Effector memory CD8-positive, alpha-beta T cell (primary cell): Measurements from ENCODE around the gene PER3.

Experiments
- ATAC-seq: fragments of 150-1000 bp; cut with Tn5 transposase; replicated peaks from 2 replicates; pipeline ENCODE4 v1.10.0; 2021; ENCODE audit warnings: mild to moderate bottlenecking, moderate library complexity
- DNase-seq, 3 experiments: peaks; one replicate each; pipeline ENCODE4 v3.0.0; 2021
- H3K27ac Mint-ChIP-seq, 2 donors: one replicate each; pipeline ENCODE4 v1.8.0; 2022; ENCODE audit warnings: mild to moderate bottlenecking in 2 of 2, mixed read lengths in 2 of 2, moderate library complexity in 2 of 2
- H3K27me3 Mint-ChIP-seq, 2 donors: one replicate each; pipeline ENCODE4 v1.8.0; 2022; ENCODE audit warnings: mixed read lengths in 2 of 2
- H3K36me3 Mint-ChIP-seq: one replicate; pipeline ENCODE4 v1.8.0; 2022; ENCODE audit warnings: mild to moderate bottlenecking, moderate library complexity, mixed read lengths; ENCODE audit not compliant: insufficient read depth
- H3K4me1 Mint-ChIP-seq, 2 donors: one replicate each; pipeline ENCODE4 v1.8.0; 2022; ENCODE audit warnings: low read depth in 2 of 2, mixed read lengths in 2 of 2
- H3K4me3 Mint-ChIP-seq, 2 donors: one replicate each; pipeline ENCODE4 v1.8.0; 2022; ENCODE audit warnings: mild to moderate bottlenecking in 2 of 2, mixed read lengths in 2 of 2, moderate library complexity in 2 of 2
- H3K9me3 Mint-ChIP-seq, 2 donors: one replicate each; pipeline ENCODE4 v1.8.0; 2022; ENCODE audit warnings: mixed read lengths in 2 of 2

Gene PER3

GRCh38 chr1:7873801-7874795 lies 90.0 kb downstream of the PER3 start:
- no peak overlapping the region for H3K27ac Mint-ChIP-seq
- no peak overlapping the region for H3K4me3 Mint-ChIP-seq
- H3K36me3 Mint-ChIP-seq: peaks cover 2% of the 10 kb centered on the region
- H3K4me1 Mint-ChIP-seq: no peaks in the 10 kb centered on the region
- peaks cover 0 to 7% of the 10 kb centered on the region in 2 donors for H3K27me3 Mint-ChIP-seq
- DNase-seq (no peak), ATAC-seq (no peak)
- peaks cover 5 to 11% of the 10 kb centered on the region in 2 donors for H3K9me3 Mint-ChIP-seq

- ATAC-seq (no peak), DNase-seq (no peak)
- Mint-ChIP-seq H3K27ac (no peak overlapping the region), H3K4me1 (no peaks in the 10 kb centered on the region), H3K9me3 (peaks cover 5 to 11% of the 10 kb centered on the region in 2 donors), H3K36me3 (no peaks in the 10 kb centered on the region), H3K27me3 (peaks cover 0 to 7% of the 10 kb centered on the region in 2 donors), H3K4me3 (no peak overlapping the region)
Measured at GRCh38 chr1:7878027-7878426, 93.9 kb downstream of the PER3 start.

GRCh38 chr1:7879228-7879627 lies 95.1 kb downstream of the PER3 start:
- Mint-ChIP-seq H3K4me3 (no peak overlapping the region), H3K4me1 (no peaks in the 10 kb centered on the region), H3K36me3 (no peaks in the 10 kb centered on the region), H3K27ac (peak overlapping the region in 1 of 2 donors; percentile 45), H3K9me3 (peaks cover 5 to 11% of the 10 kb centered on the region in 2 donors), H3K27me3 (peaks cover 0 to 7% of the 10 kb centered on the region in 2 donors)
- DNase-seq: no peak
- no peak for ATAC-seq

GRCh38 chr1:7884757-7885156 lies 100.7 kb downstream of the PER3 start:
- H3K4me3 Mint-ChIP-seq: no peak overlapping the region
- peaks cover 0 to 2% of the 10 kb centered on the region in 2 donors for H3K4me1 Mint-ChIP-seq
- ATAC-seq (no peak), DNase-seq (no peak)
- H3K27ac Mint-ChIP-seq: no peak overlapping the region
- peaks cover 22 to 24% of the 10 kb centered on the region in 2 donors for H3K27me3 Mint-ChIP-seq
- H3K9me3 Mint-ChIP-seq: no peaks in the 10 kb centered on the region
- H3K36me3 Mint-ChIP-seq: no peaks in the 10 kb centered on the region

- Mint-ChIP-seq H3K36me3 (no peaks in the 10 kb centered on the region), H3K27ac (peak overlapping the region in 1 of 2 donors; percentile 38), H3K4me1 (peaks cover 0 to 2% of the 10 kb centered on the region in 2 donors), H3K9me3 (no peaks in the 10 kb centered on the region), H3K4me3 (no peak overlapping the region), H3K27me3 (peaks cover 22 to 24% of the 10 kb centered on the region in 2 donors)
- no peak for ATAC-seq
- no peak for DNase-seq
Measured at GRCh38 chr1:7885513-7886404, 101.7 kb downstream of the PER3 start.

GRCh38 chr1:7886405-7886745 lies 102.3 kb downstream of the PER3 start:
- Mint-ChIP-seq H3K4me1 (peaks cover 0 to 2% of the 10 kb centered on the region in 2 donors), H3K27me3 (peaks cover 22 to 24% of the 10 kb centered on the region in 2 donors)

GRCh38 chr1:7888248-7889081 lies 104.4 kb downstream of the PER3 start:
- Mint-ChIP-seq H3K9me3 (no peaks in the 10 kb centered on the region), H3K36me3 (peaks cover 4% of the 10 kb centered on the region), H3K27me3 (peaks cover 22 to 24% of the 10 kb centered on the region in 2 donors), H3K4me1 (peaks cover 7% of the 10 kb centered on the region in 2 donors), H3K27ac (no peak overlapping the region), H3K4me3 (no peak overlapping the region)
- no peak for ATAC-seq
- DNase-seq: no peak

More at GRCh38 chr1:7886405-7886745, 102.3 kb downstream of the PER3 start:
- Mint-ChIP-seq H3K4me3 (no peak overlapping the region), H3K9me3 (no peaks in the 10 kb centered on the region), H3K36me3 (peaks cover 2% of the 10 kb centered on the region), H3K27ac (no peak overlapping the region)
- no peak for ATAC-seq
- no peak for DNase-seq

GRCh38 chr1:7890853-7891252 lies 106.8 kb downstream of the PER3 start:
- no peaks in the 10 kb centered on the region for H3K9me3 Mint-ChIP-seq
- H3K36me3 Mint-ChIP-seq: peaks cover 4% of the 10 kb centered on the region
- H3K4me1 Mint-ChIP-seq: peaks cover 6 to 7% of the 10 kb centered on the region in 2 donors
- no peak overlapping the region for H3K4me3 Mint-ChIP-seq
- H3K27me3 Mint-ChIP-seq: peaks cover 17 to 18% of the 10 kb centered on the region in 2 donors
- ATAC-seq (no peak), DNase-seq (no peak)
- peak overlapping the region in 1 of 2 donors; percentile 60 for H3K27ac Mint-ChIP-seq

- peak overlapping the region in 1 of 2 donors; percentile 60 for H3K27ac Mint-ChIP-seq
- no peak for ATAC-seq
- no peaks in the 10 kb centered on the region for H3K9me3 Mint-ChIP-seq
- H3K36me3 Mint-ChIP-seq: peaks cover 4% of the 10 kb centered on the region
- DNase-seq: no peak
- peaks cover 6 to 7% of the 10 kb centered on the region in 2 donors for H3K4me1 Mint-ChIP-seq
- peaks cover 17% of the 10 kb centered on the region in 2 donors for H3K27me3 Mint-ChIP-seq
- H3K4me3 Mint-ChIP-seq: no peak overlapping the region
Measured at GRCh38 chr1:7891804-7892203, 107.7 kb downstream of the PER3 start.

GRCh38 chr1:7893529-7894180 lies 109.6 kb downstream of the PER3 start:
- no peak overlapping the region for H3K4me3 Mint-ChIP-seq
- peaks cover 6 to 7% of the 10 kb centered on the region in 2 donors for H3K4me1 Mint-ChIP-seq
- H3K36me3 Mint-ChIP-seq: peaks cover 4% of the 10 kb centered on the region
- no peaks in the 10 kb centered on the region for H3K9me3 Mint-ChIP-seq
- H3K27me3 Mint-ChIP-seq: peaks cover 2 to 4% of the 10 kb centered on the region in 2 donors
- ATAC-seq: no peak
- DNase-seq: no peak
- no peak overlapping the region for H3K27ac Mint-ChIP-seq
